G401 (cell line): ENCODE results near the gene ANXA2. TPM values are rescaled to one million over a fixed set of nuclear protein-coding genes. Genes with fewer than 3 reads are reported as not detected.
A peak's percentile ranks its signal among the peaks of the same experiment; 100 is the strongest.
"Not testable (repeated sequence)": the region's sequence is repeated elsewhere in the genome, so short reads cannot be mapped to it uniquely, and the experiment has no call there.

Experiments used
- DNase-seq: peaks from one replicate; pipeline ENCODE4 v3.0.0-alpha.2; 2015; ENCODE audit warnings: low spot score
- in situ Hi-C: cut with HindIII; loops from 2 replicates; pipeline ENCODE4 v1.10.0; 2016; ENCODE audit warnings: low sequenced_read_pairs, mixed read lengths
- total RNA-seq: library from RNA; depleted of rRNA; stranded (reverse); fragments of >200 nt; shearing (Covaris generic); gene quantifications from 2 replicates; pipeline ENCODE4 v1.2.3, GENCODE V29; 2014

ANXA2 gene
- total RNA-seq, 1 experiment from 2014 or later: 1,039 TPM

- in situ Hi-C loops: no loop called here
- DNase-seq: no peak
These were observed 24.0 kb downstream of the ANXA2 start for GRCh38 chr15:60373745-60374144.

GRCh38 chr15:60373327-60373726, 24.5 kb downstream of the ANXA2 start:
- no peak for DNase-seq
- in situ Hi-C loops: no loop called here

- no peak for DNase-seq
- in situ Hi-C loops: no loop called here
These were observed 25.0 kb downstream of the ANXA2 start for GRCh38 chr15:60372756-60373155.

GRCh38 chr15:60372227-60372626, 25.6 kb downstream of the ANXA2 start:
- no peak for DNase-seq
- in situ Hi-C loops: no loop called here

- in situ Hi-C loops: no loop called here
- no peak for DNase-seq
These were observed 26.4 kb downstream of the ANXA2 start for GRCh38 chr15:60371175-60372051.

GRCh38 chr15:60370869-60371136, 27.0 kb downstream of the ANXA2 start:
- in situ Hi-C loops: no loop called here
- no peak for DNase-seq

GRCh38 chr15:60370105-60370868, 27.5 kb downstream of the ANXA2 start:
- DNase-seq: no peak
- in situ Hi-C loops: no loop called here

- in situ Hi-C loops: no loop called here
- no peak for DNase-seq
These were observed 28.1 kb downstream of the ANXA2 start for GRCh38 chr15:60369696-60370095.

GRCh38 chr15:60364612-60364924, 33.2 kb downstream of the ANXA2 start:
- DNase-seq: no peak
- in situ Hi-C loops: no loop called here

- in situ Hi-C loops: no loop called here
- DNase-seq: no peak
These were observed 33.7 kb downstream of the ANXA2 start for GRCh38 chr15:60363903-60364611.

GRCh38 chr15:60363087-60363549, 34.7 kb downstream of the ANXA2 start:
- no peak for DNase-seq
- in situ Hi-C loops: no loop called here

GRCh38 chr15:60362321-60363086, 35.3 kb downstream of the ANXA2 start:
- DNase-seq: no peak
- in situ Hi-C loops: no loop called here

GRCh38 chr15:60359738-60360137, 38.0 kb downstream of the ANXA2 start:
- in situ Hi-C loops: not testable (repeated sequence)
- peak; percentile 76 for DNase-seq

- no peak for DNase-seq
- in situ Hi-C loops: no loop called here
These were observed 38.7 kb downstream of the ANXA2 start for GRCh38 chr15:60358935-60359682.

GRCh38 chr15:60356832-60357231, 41.0 kb downstream of the ANXA2 start:
- in situ Hi-C loops: no loop called here
- DNase-seq: no peak

GRCh38 chr15:60355148-60355857, 42.5 kb downstream of the ANXA2 start:
- in situ Hi-C loops: no loop called here

GRCh38 chr15:60353245-60353920, 44.4 kb downstream of the ANXA2 start:
- DNase-seq: no peak
- in situ Hi-C loops: no loop called here

More at GRCh38 chr15:60355148-60355857, 42.5 kb downstream of the ANXA2 start:
- DNase-seq: no peak

- no peak for DNase-seq
- in situ Hi-C loops: no loop called here
These were observed 45.3 kb downstream of the ANXA2 start for GRCh38 chr15:60352525-60352924.
